Left cardiac atrium (tissue), 4 donors: ENCODE measurements around the gene TMC2. TPM values are rescaled to one million over a fixed set of nuclear protein-coding genes. Genes with fewer than 3 reads are reported as not detected.
"Not testable (repeated sequence)": the region's sequence is repeated elsewhere in the genome, so short reads cannot be mapped to it uniquely, and the experiment has no call there.

Experiments used
- ATAC-seq, 2 donors: fragments of 200-7000 bp; cut with Tn5 transposase; one replicate each; pipeline ENCODE4 v1.9.1; 2020; ENCODE audit warnings: mild to moderate bottlenecking in 2 of 2, moderate library complexity in 2 of 2
- DNase-seq: peaks from one replicate; pipeline ENCODE4 v3.0.0-alpha.2; 2020
- intact Hi-C, 2 donors: fragments of 100-400 bp; cut with DNase I; formaldehyde crosslinking; loops; one replicate each; pipeline versions ENCODE4 v1.14.1 to v1.15.1; 2022 to 2023
- total RNA-seq, 2 donors: library from RNA; stranded (reverse); fragmentation: NEBNext Ultra II Directional; extraction: Animal tissue kit (Norgen Biotek cat#: 25700); gene quantifications; one replicate each; pipeline ENCODE4 v1.2.1, GENCODE V29; 2021
- donor health status: DM: no; HTN: yes; CAD: no.
- donor health status: DM: no; HTN: yes; CAD: no; lungs with severe emphysema.
- donor health status: DM: yes; HTN: yes; CAD: no.
- donor health status: Dilated cardiomyopathy.

Gene TMC2
- total RNA-seq, 2 donors from 2014 or later: 0.06 TPM; not detected in 1

DNA sequence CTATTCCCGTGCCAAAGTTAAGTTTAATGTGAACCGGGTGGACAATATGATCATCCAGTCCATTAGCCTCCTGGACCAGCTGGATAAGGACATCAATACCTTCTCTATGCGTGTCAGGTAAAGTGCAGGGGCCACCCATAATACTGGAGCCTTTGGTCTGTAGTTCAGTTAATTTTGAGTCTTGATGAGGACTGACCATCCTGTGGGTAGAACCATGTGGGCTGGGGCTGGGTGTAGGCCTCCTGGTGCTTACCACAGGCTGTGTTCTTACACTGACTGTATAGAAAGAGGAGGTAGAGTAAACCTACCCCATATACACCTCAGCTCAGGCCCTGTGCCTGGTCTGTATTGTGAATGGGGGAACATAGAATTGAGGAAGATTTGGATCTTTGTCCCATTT, 118.5 kb downstream of the TMC2 start:
- DNase-seq (no peak), ATAC-seq (no peak)
- intact Hi-C loops: no loop called here

GRCh38 chr20:2655331-2656116, 119.2 kb downstream of the TMC2 start:
- intact Hi-C loops: no loop called here
- no peak for ATAC-seq
- DNase-seq: no peak

DNA sequence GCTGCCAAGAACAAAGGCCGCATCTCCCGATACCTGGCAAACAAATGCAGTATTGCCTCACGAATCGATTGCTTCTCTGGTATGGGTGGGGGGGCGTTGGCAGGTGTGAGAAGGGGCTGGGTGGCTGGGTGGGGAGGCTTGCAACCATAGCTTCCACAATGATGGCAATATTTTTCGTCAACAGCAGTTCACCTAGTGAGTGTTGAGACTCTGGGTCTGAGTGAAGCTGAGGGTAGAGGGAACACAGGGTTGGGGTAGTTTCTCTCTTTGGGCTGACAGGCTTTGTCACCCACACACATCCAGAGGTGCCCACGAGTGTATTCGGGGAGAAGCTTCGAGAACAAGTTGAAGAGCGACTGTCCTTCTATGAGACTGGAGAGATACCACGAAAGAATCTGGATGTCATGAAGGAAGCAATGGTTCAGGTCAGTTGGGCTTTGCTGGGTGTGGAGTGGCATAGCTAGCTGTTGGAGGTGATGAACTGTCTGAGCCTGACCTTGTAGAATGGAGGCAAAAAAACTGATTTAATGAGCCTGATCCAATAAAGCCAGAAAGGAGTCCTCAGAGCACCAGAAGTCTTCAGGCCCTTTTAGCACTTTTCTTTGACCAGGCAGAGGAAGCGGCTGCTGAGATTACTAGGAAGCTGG, 120.2 kb downstream of the TMC2 start:
- no peak for ATAC-seq
- intact Hi-C loops: no loop called here
- DNase-seq: no peak

DNA sequence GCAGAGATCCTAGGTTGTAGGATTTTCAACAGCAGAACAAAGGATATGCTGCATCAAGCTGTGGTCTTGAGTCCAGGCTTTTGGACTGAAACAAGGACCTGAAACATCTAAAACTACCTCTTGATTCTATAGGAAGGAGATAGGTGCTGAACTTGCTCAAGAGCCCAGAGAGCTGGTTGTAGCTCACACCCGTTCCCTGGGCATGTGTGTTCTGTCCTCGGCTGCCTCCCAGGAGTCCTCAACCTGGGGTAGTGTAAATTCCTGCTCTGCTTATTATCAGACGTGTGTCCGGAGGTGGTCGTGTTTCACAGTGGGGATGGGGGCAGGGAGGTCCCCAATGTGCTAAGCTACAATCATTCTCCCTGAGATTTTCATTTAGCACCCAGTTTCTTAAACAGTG, 120.9 kb downstream of the TMC2 start:
- DNase-seq (no peak), ATAC-seq (no peak)
- intact Hi-C loops: no loop called here

DNA sequence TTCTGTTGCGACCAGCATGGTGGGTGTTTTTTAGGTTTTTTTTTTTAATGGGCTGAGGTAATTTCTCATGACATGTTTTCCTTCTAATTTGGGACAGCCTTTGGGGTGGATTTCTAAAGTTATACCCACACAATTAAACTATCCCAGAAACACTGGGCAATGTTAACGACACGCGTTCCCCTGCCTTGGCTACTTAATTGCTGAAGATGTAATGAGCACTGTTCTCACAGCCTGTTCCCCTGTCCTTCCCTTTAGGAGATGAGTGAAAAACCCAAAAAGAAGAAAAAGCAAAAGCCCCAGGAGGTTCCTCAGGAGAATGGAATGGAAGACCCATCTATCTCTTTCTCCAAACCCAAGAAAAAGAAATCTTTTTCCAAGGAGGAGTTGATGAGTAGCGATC, 121.3 kb downstream of the TMC2 start:
- DNase-seq (no peak), ATAC-seq (no peak)
- intact Hi-C loops: no loop called here

DNA sequence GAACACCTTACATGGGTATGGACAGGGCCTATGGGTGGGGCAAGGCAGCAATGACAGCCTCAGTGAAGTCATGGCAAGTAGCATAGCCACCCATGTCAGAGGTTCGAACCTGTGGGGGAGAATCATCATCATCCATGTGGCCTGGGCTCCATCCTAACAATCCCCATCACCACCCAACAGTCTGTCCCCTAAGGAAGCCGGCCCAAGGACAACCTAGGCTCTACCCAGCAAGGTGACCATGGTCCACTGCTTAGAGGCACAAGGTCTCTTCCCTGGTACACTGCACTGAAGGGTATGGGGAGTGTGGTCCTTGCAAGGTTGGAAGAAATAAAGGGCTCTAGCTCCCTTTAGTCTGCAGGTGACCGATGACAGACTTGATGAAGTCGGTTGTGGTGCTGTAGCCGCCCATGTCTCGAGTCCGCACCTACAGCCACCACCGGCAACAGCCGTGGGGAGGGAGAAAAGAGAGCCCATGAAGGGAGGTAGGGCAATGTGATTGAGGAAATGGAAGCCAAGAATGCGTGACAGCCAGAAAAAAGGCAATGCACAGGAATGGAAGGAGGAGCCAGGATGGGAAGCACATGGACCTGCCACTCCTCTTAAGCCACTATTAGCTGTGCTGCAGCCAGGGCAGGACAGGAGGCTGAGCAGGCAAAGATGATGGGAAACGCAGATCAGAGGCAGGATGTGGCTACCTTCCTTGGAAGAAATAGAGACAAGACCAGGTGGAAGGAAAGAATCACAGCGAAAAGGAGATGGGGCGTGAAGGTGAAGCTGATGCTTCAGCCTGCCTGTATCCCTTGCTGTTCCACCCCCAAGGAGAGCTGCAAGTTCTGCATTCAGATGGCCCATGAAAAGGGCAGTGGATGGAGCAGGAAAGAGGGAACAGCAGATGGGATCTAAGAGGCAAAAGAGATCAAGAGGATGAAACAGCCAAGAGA, 122.3 kb downstream of the TMC2 start:
- DNase-seq (no peak), ATAC-seq (peak in 1 of 2 donors; percentile 6)
- intact Hi-C loops: no loop called here

- DNase-seq: no peak
- no peak for ATAC-seq
- intact Hi-C loops: no loop called here
These were observed 123.2 kb downstream of the TMC2 start for GRCh38 chr20:2659547-2659946.

GRCh38 chr20:2663364-2663886, 127.1 kb downstream of the TMC2 start:
- no peak for ATAC-seq
- intact Hi-C loops: loop anchor here in 1 of 2 donors (10.0 kb wide), 1 partner anchor 171 kb away; no protein-coding TSS in a partner anchor

GRCh38 chr20:2663887-2664719, 127.7 kb downstream of the TMC2 start, which contains the start of gene IDH3B:
Gene IDH3B, minus strand, starts transcription at chr20:2664216. Its CDS starts 28 bp downstream, at chr20:2664188.
- DNase-seq: peak; percentile 93
- intact Hi-C loops: loop anchor here in 1 of 2 donors (10.0 kb wide), 1 partner anchor 171 kb away; no protein-coding TSS in a partner anchor
- peak; percentile 98 to 99 for ATAC-seq

More at GRCh38 chr20:2663364-2663886, 127.1 kb downstream of the TMC2 start:
- DNase-seq: no peak

- ATAC-seq (no peak), DNase-seq (no peak)
- intact Hi-C loops: no loop called here
These were observed 135.6 kb downstream of the TMC2 start for GRCh38 chr20:2671977-2672376.

- intact Hi-C loops: no loop called here
- no peak for ATAC-seq
- DNase-seq: no peak
These were observed 136.1 kb downstream of the TMC2 start for GRCh38 chr20:2672446-2672845.

GRCh38 chr20:2673453-2673852, 137.1 kb downstream of the TMC2 start:
- intact Hi-C loops: no loop called here
- DNase-seq (no peak), ATAC-seq (no peak)

DNA sequence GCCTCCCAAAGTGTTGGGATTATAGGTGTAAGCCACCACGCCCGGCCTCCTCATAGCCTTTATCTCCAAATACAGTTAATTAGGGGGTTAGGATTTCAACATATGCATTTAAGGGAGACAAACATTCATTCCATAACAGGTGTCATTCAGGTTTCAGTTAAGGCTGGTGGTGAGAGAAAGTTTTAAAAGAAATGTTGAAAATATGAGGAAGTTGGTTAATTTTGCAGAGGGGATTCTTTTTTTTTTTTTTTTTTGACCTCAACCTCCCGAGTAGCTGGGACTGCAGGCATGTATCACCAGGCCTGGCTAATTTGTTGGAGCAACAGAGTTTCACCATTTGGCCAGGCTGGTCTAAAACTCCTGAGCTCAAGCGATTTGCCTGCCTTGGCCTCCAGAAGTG, 143.7 kb downstream of the TMC2 start:
- ATAC-seq: no peak
- intact Hi-C loops: no loop called here
- DNase-seq: no peak

GRCh38 chr20:2682040-2682439, 145.7 kb downstream of the TMC2 start:
- intact Hi-C loops, ATAC-seq: not testable (repeated sequence)

DNA sequence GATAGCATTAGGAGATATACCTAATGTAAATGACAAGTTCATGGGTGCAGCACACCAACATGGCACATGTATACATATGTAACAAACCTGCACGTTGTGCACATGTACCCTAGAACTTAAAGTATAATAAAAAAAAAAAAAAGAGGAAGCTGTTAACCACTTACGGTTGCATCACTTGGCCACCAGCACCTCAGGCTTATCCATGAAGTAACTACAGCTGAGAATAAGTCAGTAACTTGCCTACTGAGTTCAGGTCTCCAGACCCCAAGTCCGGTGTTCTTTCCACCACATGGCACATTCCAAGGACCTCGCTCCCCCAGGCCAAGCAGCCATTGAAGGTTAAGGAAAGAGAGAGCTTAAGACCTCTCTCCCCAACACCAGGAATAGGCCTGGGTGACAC, 148.4 kb downstream of the TMC2 start:
- intact Hi-C loops, DNase-seq, ATAC-seq: not testable (repeated sequence)

More at GRCh38 chr20:2682040-2682439, 145.7 kb downstream of the TMC2 start:
- DNase-seq: not testable (repeated sequence)

DNA sequence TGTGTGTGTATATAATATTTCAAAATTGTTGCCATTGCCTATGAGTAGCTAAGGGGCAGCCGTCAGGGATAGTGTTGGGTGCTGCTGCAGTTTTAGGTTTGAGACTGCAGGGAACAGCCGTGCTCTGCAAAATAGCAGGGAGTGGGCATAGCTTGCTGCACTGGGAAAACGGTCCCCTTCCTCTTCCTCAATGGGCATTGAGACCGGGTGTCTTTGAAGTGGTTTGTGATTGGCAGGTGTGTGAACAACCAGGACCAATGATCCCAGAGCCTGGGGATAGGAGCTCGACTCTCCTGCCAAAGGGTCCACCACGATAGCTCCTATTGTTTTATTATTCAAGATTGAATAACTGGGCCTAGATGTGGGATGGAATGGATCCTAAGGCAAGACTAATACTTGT, 151.1 kb downstream of the TMC2 start:
- intact Hi-C loops: no loop called here
- DNase-seq (no peak), ATAC-seq (no peak)

DNA sequence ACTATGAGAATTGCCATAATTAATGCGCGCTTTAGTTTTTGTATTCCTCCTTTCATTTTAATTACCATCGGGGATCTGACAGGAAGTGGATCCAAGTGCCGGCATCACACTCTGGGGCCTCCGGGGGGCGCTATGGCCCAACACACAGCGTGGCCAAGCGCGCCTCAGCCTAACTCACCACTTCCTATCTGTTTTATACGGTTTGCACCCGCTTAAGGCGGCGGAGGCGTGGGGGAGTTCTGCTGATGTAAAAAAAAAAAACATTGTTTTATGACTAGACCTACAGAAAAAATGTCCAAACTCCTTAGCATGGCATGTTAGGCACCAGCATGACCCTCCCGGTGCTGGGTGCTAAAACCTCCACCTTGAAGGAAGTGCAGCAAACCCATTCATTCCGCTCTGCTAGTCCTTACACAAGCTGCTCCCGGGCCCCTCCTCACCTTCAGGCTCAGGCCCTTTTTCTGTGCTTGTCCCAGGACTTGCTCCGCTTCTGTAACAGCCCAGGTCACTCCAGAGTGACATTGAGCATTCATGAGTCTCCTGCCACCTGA, 151.7 kb downstream of the TMC2 start:
- peak in 1 of 2 donors; percentile 54 for ATAC-seq
- intact Hi-C loops: no loop called here
- DNase-seq: peak; percentile 51

DNA sequence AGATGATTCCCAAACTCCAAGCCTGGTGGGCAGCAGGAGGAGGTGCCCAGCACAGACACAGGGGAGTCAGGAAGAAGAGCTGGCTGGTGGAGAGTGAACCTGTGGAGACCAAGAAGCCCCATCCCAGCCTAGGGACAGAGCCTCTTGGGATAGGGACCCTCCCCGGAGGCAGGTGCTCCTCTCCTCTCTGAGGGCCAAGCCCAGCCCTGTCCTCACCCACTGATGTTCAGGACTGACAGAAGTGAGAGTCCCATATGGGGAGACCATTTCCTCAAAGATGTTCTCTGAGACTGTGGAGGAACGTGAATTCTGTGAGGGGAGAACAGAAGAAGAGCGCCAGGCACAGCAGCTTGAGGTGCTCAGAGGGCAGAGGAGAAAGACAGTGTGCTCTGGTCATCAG, 153.8 kb downstream of the TMC2 start:
- DNase-seq (no peak), ATAC-seq (no peak)
- intact Hi-C loops: no loop called here
